ENCODE results near the gene KCNV2.

GRCh38 chr9:2771087-2771486 is 53.8 kb downstream of the KCNV2 start:
- no peak for TF ChIP-seq USF1 (IDR thresholded peaks at IDR 0.05)
- TF ChIP-seq MAX (IDR thresholded peaks at IDR 0.05), result no peak
- no peak for TF ChIP-seq RAD21 (IDR thresholded peaks at IDR 0.05; ENCODE audit: low read depth)
- TF ChIP-seq TCF12 (IDR thresholded peaks at IDR 0.05; ENCODE audit: low read depth), result no peak
- TF ChIP-seq EP300 (IDR thresholded peaks at IDR 0.05; ENCODE audit: borderline replicate concordance), result no peak
- TF ChIP-seq REST (IDR thresholded peaks at IDR 0.05; ENCODE audit: low read depth), result no peak
- TF ChIP-seq YY1 (IDR thresholded peaks at IDR 0.05; ENCODE audit: low read depth), result no peak
- TF ChIP-seq TAF1 (IDR thresholded peaks at IDR 0.05; ENCODE audit: low read depth), result no peak
- TF ChIP-seq EGR1 (IDR thresholded peaks at IDR 0.05), result no peak
- TF ChIP-seq TEAD4 (IDR thresholded peaks at IDR 0.05), result no peak
